Mammary epithelial cell (primary cell): ENCODE data around the gene ATE1.

Experiments used
- CTCF ChIP-seq, 2 donors: IDR thresholded peaks in 1 of 2; conservative IDR thresholded peaks in 1 of 2; 2 replicates each; pipeline ENCODE4 v1.5.1; 2011 to 2012; ENCODE audit warnings: inconsistent platforms in 2 of 2, low read length in 2 of 2, mild to moderate bottlenecking in 2 of 2, control low read depth in 1 of 2, low read depth in 1 of 2; ENCODE audit not compliant: insufficient read depth in 1 of 2; ENCODE audit errors: extremely low read depth in 1 of 2
- EZH2 ChIP-seq: IDR thresholded peaks from 2 replicates; pipeline ENCODE4 v1.6.1; 2012; ENCODE audit warnings: low read length, inconsistent platforms, borderline replicate concordance

GRCh38 chr10:121838931-121839330 lies 88.9 kb downstream of the ATE1 start:
- TF ChIP-seq CTCF (conservative IDR thresholded peaks at IDR 0.05 in 1 of 2, IDR thresholded peaks at IDR 0.05 in 1 of 2; ENCODE audit: extremely low read depth in 1 of 2, insufficient read depth in 1 of 2, low read depth in 1 of 2, low read length in 2 of 2), result no peak
- TF ChIP-seq EZH2, result no peak
